Stomach (tissue), 4 donors: ENCODE data around the gene CTR9.

Source experiments
- CTCF ChIP-seq, 7 experiments: fragments of 450-650 bp in 4 of 7; fragments of 200-600 bp in 3 of 7; sonication (generic) in 3 of 7; IDR thresholded peaks; one replicate each; pipeline ENCODE4 v1.5.1; 2016 to 2019; ENCODE audit warnings: antibody characterized with exemption in 7 of 7, control low read depth in 2 of 7, mild to moderate bottlenecking in 1 of 7
- POLR2A ChIP-seq, 4 donors: fragments of 450-650 bp; IDR thresholded peaks; one replicate each; pipeline ENCODE4 v1.6.1; 2016; ENCODE audit warnings: antibody characterized with exemption in 4 of 4, control low read depth in 2 of 4, mild to moderate bottlenecking in 1 of 4, moderate library complexity in 1 of 4
- POLR2AphosphoS5 ChIP-seq, 3 donors: sonication (generic); formaldehyde crosslinking; IDR thresholded peaks; one replicate each; pipeline ENCODE4 v1.6.1; 2016; ENCODE audit warnings: antibody characterized with exemption in 3 of 3

DNA sequence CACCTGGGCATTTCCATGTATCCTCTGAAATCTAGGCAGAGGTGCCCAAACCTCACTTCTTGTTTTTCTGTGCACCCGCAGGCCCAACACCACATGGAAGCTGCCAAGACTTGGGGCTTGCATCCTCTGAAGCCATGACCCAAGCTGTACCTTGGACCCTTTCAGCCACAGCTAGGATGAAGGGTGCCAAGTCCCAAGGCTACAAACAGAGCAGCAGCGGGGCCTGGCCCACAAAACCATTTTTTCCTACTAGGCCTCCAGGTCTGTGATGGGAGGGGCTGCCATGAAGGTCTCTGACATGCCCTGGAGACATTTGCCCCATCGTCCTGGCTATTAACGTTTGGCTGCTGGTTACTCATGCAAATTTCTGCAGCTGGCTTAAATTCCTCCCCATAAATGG, 78.1 kb downstream of the CTR9 start:
- TF ChIP-seq CTCF (IDR thresholded peaks at IDR 0.05) (no peak), POLR2A (IDR thresholded peaks at IDR 0.05) (no peak), POLR2AphosphoS5 (IDR thresholded peaks at IDR 0.05) (no peak)
